A549 (cell line): ENCODE data around the gene PPIF. TPM values are rescaled to one million over a fixed set of nuclear protein-coding genes. Genes with fewer than 3 reads are reported as not detected.

ENCODE experiments used
- ATAC-seq, 2 experiments: fragments of 200-7000 bp in 1 of 2; fragments of >200 bp in 1 of 2; cut with Nextera tagmentation in 1 of 2; cut with Tn5 transposase in 1 of 2; 3 replicates each; pipeline versions ENCODE4 v1.8.0 to v1.9.1; 2018 to 2020; ENCODE audit warnings: mild to moderate bottlenecking in 1 of 2, moderate library complexity in 1 of 2
- CTCF ChIA-PET: fragments of 300-600 bp; sonication (Branson Sonifier 250); formaldehyde crosslinking; extraction: SDS; loops from one replicate; lab custom pipeline; 2021; ENCODE audit warnings: antibody characterized with exemption, inconsistent platforms; lab: Yijun Ruan, JAX
- POLR2A ChIA-PET: fragments of 350-600 bp; formaldehyde crosslinking; extraction: SDS; loops from one replicate; lab custom pipeline; 2021; ENCODE audit warnings: antibody characterized with exemption, inconsistent platforms; lab: Yijun Ruan, JAX
- DNase-seq, 2 experiments: peaks; one replicate each; pipeline versions ENCODE4 v3.0.0 to v3.0.0-alpha.2; 2011 to 2016; ENCODE audit warnings: low read depth in 1 of 2, low spot score in 1 of 2
- FAIRE-seq: peaks from 2 replicates; lab custom pipeline; 2011; peaks lifted over from hg19 to GRCh38; lab: Jason Lieb, UNC
- H3K27ac ChIP-seq, 2 experiments: fragments of >200 bp; sonication (Bioruptor Twin); formaldehyde crosslinking; 3 replicates each; pipeline ENCODE4 v1.5.1; 2016 to 2017
- H3K4me1 ChIP-seq: fragments of >200 bp; sonication (Bioruptor Twin); formaldehyde crosslinking; 3 replicates; pipeline ENCODE4 v1.6.1; 2016
- H3K4me2 ChIP-seq: fragments of >200 bp; sonication (Bioruptor Twin); formaldehyde crosslinking; 3 replicates; pipeline ENCODE4 v1.6.1; 2016
- H3K4me3 ChIP-seq: fragments of >200 bp; sonication (Bioruptor Twin); formaldehyde crosslinking; 3 replicates; pipeline ENCODE4 v1.5.1; 2016
- H3K9me3 ChIP-seq: fragments of >200 bp; sonication (Bioruptor Twin); formaldehyde crosslinking; 3 replicates; pipeline ENCODE4 v1.6.1; 2016
- BCL3 ChIP-seq: fragments of >200 bp; sonication (Bioruptor Twin); formaldehyde crosslinking; IDR thresholded peaks from 3 replicates; pipeline ENCODE4 v1.6.1; 2016
- BHLHE40 ChIP-seq: IDR thresholded peaks from 2 replicates; pipeline ENCODE4 v1.6.1; 2012; ENCODE audit warnings: low read depth, low read length, inconsistent platforms
- CBX2 ChIP-seq: fragments of 200-600 bp; sonication (generic); IDR thresholded peaks from 2 replicates; pipeline ENCODE4 v1.6.1; 2016; ENCODE audit warnings: low read depth, mild to moderate bottlenecking, borderline replicate concordance
- CEBPB ChIP-seq, 2 experiments: fragments of >200 bp in 1 of 2; sonication (Bioruptor Twin) in 1 of 2; formaldehyde crosslinking in 1 of 2; IDR thresholded peaks; 2 replicates each; pipeline ENCODE4 v1.6.1; 2012 to 2016
- CTCF ChIP-seq: fragments of >200 bp; sonication (Bioruptor Twin); formaldehyde crosslinking; IDR thresholded peaks from 3 replicates; pipeline ENCODE4 v1.5.1; 2016
- EHMT2 ChIP-seq: fragments of 200-600 bp; sonication (generic); IDR thresholded peaks from 2 replicates; pipeline ENCODE4 v1.6.1; 2016; ENCODE audit warnings: antibody characterized with exemption, low read depth, mild to moderate bottlenecking, moderate library complexity
- ELK1 ChIP-seq: fragments of 150-350 bp; IDR thresholded peaks from 2 replicates; pipeline ENCODE4 v1.6.1; 2014; ENCODE audit warnings: low read depth, mild to moderate bottlenecking, low read length
- EP300 ChIP-seq, 2 experiments: fragments of >200 bp; sonication (Bioruptor Twin); formaldehyde crosslinking; IDR thresholded peaks; 2 replicates in 1 of 2; 3 replicates in 1 of 2; pipeline ENCODE4 v1.6.1; 2016 to 2017
- FOSB ChIP-seq: fragments of 250-450 bp; sonication (Bioruptor Pico); IDR thresholded peaks from 2 replicates; pipeline ENCODE4 v1.5.0; 2020; ENCODE audit warnings: mild to moderate bottlenecking, moderate library complexity
- FOSL2 ChIP-seq, 2 experiments: fragments of 450-650 bp in 1 of 2; fragments of >200 bp in 1 of 2; sonication (Bioruptor Twin) in 1 of 2; formaldehyde crosslinking; IDR thresholded peaks; 2 replicates each; pipeline versions ENCODE4 v1.5.0 to v1.6.1; 2016 to 2020; ENCODE audit warnings: mild to moderate bottlenecking in 1 of 2, moderate library complexity in 1 of 2
- GATA3 ChIP-seq: IDR thresholded peaks from 2 replicates; pipeline ENCODE4 v1.6.1; 2012; ENCODE audit warnings: borderline replicate concordance
- HDAC2 ChIP-seq: fragments of 200-600 bp; sonication (generic); IDR thresholded peaks from 2 replicates; pipeline ENCODE4 v1.6.1; 2016
- HEYL ChIP-seq: fragments of 250-450 bp; sonication (Bioruptor Pico); IDR thresholded peaks from 2 replicates; pipeline ENCODE4 v1.8.0; 2021; ENCODE audit warnings: mild to moderate bottlenecking, moderate library complexity
- HOXB13 ChIP-seq: fragments of 250-450 bp; sonication (Bioruptor Pico); IDR thresholded peaks from 2 replicates; pipeline ENCODE4 v1.5.0; 2020; ENCODE audit warnings: low read depth, mild to moderate bottlenecking, moderate library complexity
- JUN ChIP-seq, 2 experiments: fragments of >200 bp; sonication (Bioruptor Twin); formaldehyde crosslinking; IDR thresholded peaks; 2 replicates in 1 of 2; 3 replicates in 1 of 2; pipeline ENCODE4 v1.6.1; 2016 to 2017
- JUNB ChIP-seq: fragments of >200 bp; sonication (Bioruptor Twin); formaldehyde crosslinking; IDR thresholded peaks from 2 replicates; pipeline ENCODE4 v1.6.1; 2016
- KDM5A ChIP-seq: fragments of 200-600 bp; sonication (generic); IDR thresholded peaks from 2 replicates; pipeline ENCODE4 v1.6.1; 2016; ENCODE audit warnings: antibody characterized with exemption, mild to moderate bottlenecking
- MAZ ChIP-seq: fragments of 150-350 bp; IDR thresholded peaks from 2 replicates; pipeline ENCODE4 v1.6.1; 2014; ENCODE audit warnings: antibody characterized with exemption, low read depth, low read length, borderline replicate concordance
- POLR2A ChIP-seq: IDR thresholded peaks from 2 replicates; pipeline ENCODE4 v1.6.1; 2012; ENCODE audit warnings: mild to moderate bottlenecking, low read length
- POLR2AphosphoS2 ChIP-seq: conservative IDR thresholded peaks from 2 replicates; pipeline ENCODE4 v1.6.1; 2012; ENCODE audit warnings: low read length, improper control_type of control experiment, inconsistent platforms
- RARB ChIP-seq: fragments of 250-450 bp; sonication (Bioruptor Pico); IDR thresholded peaks from 2 replicates; pipeline ENCODE4 v1.8.0; 2021; ENCODE audit warnings: mild to moderate bottlenecking, moderate library complexity
- REST ChIP-seq: fragments of 200-600 bp; sonication (generic); IDR thresholded peaks from 2 replicates; pipeline ENCODE4 v1.6.1; 2016; ENCODE audit warnings: antibody characterized with exemption, mild to moderate bottlenecking, moderate library complexity
- ZC3H11A ChIP-seq: fragments of 450-650 bp; IDR thresholded peaks from 2 replicates; pipeline ENCODE4 v1.6.1; 2014; ENCODE audit warnings: antibody characterized with exemption, mild to moderate bottlenecking
- ZFP36 ChIP-seq: fragments of 450-650 bp; IDR thresholded peaks from 2 replicates; pipeline ENCODE4 v1.6.1; 2014; ENCODE audit warnings: borderline replicate concordance; ENCODE audit not compliant: partially characterized antibody
- WGBS: methylation state at CpG from one replicate; pipeline ENCODE4 v1.1.6; 2017; ENCODE audit errors: missing lambda C conversion rate; 5-methylcytosine and 5-hydroxymethylcytosine counted together
- polyA plus RNA-seq, 4 experiments: library from polyadenylated mRNA; depleted of rRNA in 3 of 4; stranded (reverse); fragments of >200 nt; fragmentation: RNase III in 1 of 4; extraction: RNeasy Plus Mini Kit Qiagen cat#74134 plus additional on column Dnase treatment in 1 of 4; gene quantifications; 2 replicates in 3 of 4; 3 replicates in 1 of 4; pipeline ENCODE4 v1.2.3, GENCODE V29; 2011 to 2017

PPIF gene
- polyA plus RNA-seq, 2 of the 4 experiments (the other 2 are of a cell fraction): 44.8 to 75.0 TPM

- DNase-seq (no peak), ATAC-seq (no peak), FAIRE-seq (no peak)
- H3K4me2 ChIP-seq: no peak overlapping the region
- CTCF ChIA-PET: interaction anchor here (1.0 to 1.9 kb wide), 2 partner anchors 8 to 14 kb away, joined by 3 to 6 read pairs; no protein-coding TSS in a partner anchor
- H3K4me1 ChIP-seq: no peaks in the 10 kb centered on the region
- POLR2A ChIA-PET: no interaction called here
- H3K9me3 ChIP-seq: no peaks in the 10 kb centered on the region
- no peak overlapping the region for H3K4me3 ChIP-seq
- H3K27ac ChIP-seq: no peak overlapping the region
- WGBS: 85% methylated on average over 7 of the region's 7 CpGs
- TF ChIP-seq POLR2A (no peak), MAZ (no peak), REST (no peak), CTCF (no peak), RARB (no peak), JUNB (no peak), BCL3 (no peak), ZC3H11A (no peak), KDM5A (no peak)
- TF ChIP-seq, all 56 proteins: peak for 0
Measured at GRCh38 chr10:79308016-79308415, 39.3 kb upstream of the PPIF start.

GRCh38 chr10:79308969-79309665 lies 38.2 kb upstream of the PPIF start:
- Histone ChIP-seq H3K4me1 (no peaks in the 10 kb centered on the region), H3K27ac (no peak overlapping the region), H3K4me2 (no peak overlapping the region), H3K4me3 (no peak overlapping the region), H3K9me3 (no peaks in the 10 kb centered on the region)
- 90% methylated on average over 12 of the region's 14 CpGs for WGBS
- ChIA-PET POLR2A (no interaction called here), CTCF (interaction anchor here (0.6 to 1.9 kb wide), 3 partner anchors 9 to 66 kb away, joined by 3 to 6 read pairs (median 3); no protein-coding TSS in a partner anchor)
- TF ChIP-seq KDM5A (no peak), ELK1 (no peak), CBX2 (no peak), HOXB13 (no peak), GATA3 (no peak), HEYL (no peak), JUN (IDR thresholded peaks at IDR 0.05) (no peak), ZFP36 (no peak), RARB (no peak), BHLHE40 (no peak), EHMT2 (no peak), HDAC2 (no peak), FOSL2 (IDR thresholded peaks at IDR 0.05) (no peak), FOSL2 (CRISPR knock-in tag; IDR thresholded peaks at IDR 0.05) (no peak), REST (no peak), FOSB (CRISPR knock-in tag) (no peak), EP300 (IDR thresholded peaks at IDR 0.05) (no peak), POLR2AphosphoS2 (no peak), CEBPB (IDR thresholded peaks at IDR 0.05) (no peak)
- FAIRE-seq: no peak
- no peak for ATAC-seq
- no peak for DNase-seq
